Stimulated activated CD4-positive, alpha-beta T cell treated with anti-CD3 and anti-CD28 coated beads, Interleukin-12 subunit alpha, Interleukin-12 subunit beta, amount 100 ng/mL, for 24 hours (primary cell): ENCODE results near the gene POLRMT.
"Not testable (repeated sequence)": the region's sequence is repeated elsewhere in the genome, so short reads cannot be mapped to it uniquely, and the experiment has no call there.

Experiments used
- DNase-seq, 2 experiments: peaks; one replicate each; pipeline ENCODE4 v3.0.0-alpha.2; 2020; ENCODE audit warnings: low read depth in 2 of 2

The POLRMT gene

DNA sequence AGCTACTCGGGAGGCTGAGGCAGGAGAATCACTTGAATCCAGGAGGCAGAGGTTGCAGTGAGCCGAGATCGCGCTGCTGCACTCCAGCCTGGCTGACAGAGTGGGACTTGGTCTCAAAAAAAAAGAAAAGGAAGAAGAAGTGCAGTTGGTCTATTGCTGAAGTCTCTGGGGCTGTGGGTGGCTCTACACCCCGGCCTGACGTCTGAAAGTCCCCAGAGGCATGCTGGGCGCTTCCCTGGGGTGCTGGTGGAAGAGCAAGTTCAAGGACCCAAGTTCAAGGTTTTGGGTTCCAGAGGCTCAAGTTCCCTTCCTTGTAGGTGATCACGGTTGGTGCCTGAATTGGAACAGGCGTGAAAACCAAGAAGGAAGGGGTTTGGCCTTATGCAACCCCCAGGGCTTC lies 39.8 kb downstream of the POLRMT start:
- no peak for DNase-seq

DNA sequence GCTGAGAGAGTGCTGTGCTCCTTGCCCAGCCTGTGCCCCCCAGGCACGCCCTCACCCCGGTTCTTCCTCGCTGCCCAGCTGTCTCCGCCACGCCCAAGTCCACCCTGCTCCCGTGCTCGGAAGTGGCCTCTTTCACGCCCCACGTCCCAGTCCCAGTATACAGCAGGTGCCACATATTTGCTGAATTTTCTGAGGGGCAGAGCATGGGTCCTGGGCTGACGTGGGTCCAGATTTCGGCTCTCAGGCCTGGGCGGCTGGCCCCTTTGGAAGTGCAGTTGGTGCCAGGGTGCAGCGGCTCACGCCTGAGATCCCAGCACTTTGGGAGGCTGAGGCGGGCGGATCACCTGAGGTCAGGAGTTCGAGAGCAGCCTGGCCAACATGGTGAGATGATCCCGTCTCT lies 40.3 kb downstream of the POLRMT start:
- no peak for DNase-seq

DNA sequence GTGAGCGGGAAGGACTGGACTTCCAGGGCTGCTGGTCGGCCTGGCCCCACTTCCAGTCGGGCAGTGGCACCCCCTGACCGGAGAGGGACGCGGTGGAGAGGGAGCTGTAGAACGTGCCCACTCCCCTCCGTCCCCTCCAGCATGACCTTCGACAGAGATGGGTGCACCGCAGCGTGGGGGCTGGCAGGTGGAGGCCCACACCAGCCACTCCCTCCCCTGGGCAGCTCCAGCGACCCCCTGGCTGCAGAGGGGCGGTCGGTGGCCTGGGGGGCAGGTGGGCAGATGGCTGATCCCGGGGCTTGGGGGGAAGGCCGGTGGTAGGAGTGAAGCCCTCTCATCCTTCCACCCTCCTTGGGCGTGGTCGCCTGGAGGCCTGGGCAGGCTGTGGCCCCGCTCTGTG lies 41.2 kb downstream of the POLRMT start:
- DNase-seq, result no peak

DNA sequence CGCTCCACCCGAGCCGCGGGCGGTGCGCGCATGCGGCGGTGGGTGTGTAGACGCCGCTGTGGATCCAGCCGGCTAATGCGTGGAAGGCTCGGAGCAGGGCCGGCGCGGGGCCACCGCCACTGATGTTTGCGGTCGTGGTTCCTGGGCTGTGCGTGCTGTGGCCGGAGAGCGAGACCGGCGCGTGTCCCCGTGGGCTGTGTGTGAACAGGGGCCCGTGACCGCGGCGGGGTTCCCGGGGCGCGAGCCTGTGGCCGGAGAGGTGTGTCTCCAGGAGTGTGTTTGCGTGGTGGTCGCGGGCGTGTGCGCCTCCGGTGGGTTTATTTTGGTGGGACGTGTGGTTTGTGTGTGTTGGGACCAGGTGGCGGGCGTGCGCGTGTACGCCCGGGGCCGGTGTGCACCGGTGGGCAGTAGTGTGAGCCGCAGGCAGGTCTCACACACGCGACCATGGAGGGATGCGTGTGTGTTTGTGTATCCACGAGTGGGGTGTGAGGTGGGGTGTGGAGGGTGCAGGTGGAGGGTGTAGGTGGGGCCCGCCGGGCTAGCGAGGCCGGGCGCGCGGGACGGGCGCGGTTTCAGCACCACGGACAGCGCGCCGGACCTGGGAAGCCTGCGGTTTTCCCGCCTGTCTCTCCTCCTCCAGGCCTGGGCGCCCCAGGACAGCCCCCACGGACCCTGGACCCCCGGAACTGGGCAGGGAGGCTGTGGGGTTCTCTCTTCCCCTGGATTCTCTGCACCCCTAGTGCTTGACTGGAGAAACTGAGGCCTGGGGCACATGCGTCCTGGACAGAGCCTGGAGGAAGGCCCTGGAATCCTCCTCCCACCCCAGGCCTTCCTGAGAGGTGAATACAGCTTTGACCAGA lies 42.0 kb downstream of the POLRMT start:
- DNase-seq, result no peak

DNA sequence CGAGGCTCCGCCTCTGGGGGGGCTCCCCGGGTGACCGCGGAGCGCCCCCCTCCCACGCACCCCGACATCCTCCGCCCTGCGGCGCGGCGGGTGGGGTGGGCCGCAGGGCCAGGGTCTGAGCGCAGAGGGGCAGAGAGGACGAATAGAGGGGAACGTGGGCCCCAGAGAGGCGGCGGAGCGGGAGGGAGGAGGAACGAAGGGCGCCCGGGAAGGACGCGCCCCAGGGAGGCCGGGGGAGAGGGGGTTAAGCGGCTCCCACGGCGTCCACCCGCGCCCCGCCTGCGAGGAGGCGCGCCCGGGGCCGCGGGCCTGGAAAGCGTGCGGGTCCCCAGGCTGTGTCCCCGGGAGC lies 42.6 kb downstream of the POLRMT start:
- DNase-seq, result no peak

DNA sequence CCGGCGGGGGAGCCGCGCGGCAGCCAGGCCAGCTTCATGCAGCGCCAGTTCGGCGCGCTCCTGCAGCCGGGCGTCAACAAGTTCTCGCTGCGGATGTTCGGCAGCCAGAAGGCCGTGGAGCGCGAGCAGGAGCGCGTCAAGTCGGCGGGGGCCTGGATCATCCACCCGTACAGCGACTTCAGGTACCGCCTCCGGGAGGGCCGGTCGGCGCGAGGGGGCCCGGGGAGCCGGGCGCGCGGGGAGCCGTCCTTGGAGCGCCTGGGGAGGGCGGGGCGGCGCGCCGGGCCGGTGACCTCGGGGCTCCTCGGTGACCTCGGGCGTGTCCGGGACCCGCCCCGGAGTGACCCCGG lies 43.0 kb downstream of the POLRMT start:
- no peak for DNase-seq

DNA sequence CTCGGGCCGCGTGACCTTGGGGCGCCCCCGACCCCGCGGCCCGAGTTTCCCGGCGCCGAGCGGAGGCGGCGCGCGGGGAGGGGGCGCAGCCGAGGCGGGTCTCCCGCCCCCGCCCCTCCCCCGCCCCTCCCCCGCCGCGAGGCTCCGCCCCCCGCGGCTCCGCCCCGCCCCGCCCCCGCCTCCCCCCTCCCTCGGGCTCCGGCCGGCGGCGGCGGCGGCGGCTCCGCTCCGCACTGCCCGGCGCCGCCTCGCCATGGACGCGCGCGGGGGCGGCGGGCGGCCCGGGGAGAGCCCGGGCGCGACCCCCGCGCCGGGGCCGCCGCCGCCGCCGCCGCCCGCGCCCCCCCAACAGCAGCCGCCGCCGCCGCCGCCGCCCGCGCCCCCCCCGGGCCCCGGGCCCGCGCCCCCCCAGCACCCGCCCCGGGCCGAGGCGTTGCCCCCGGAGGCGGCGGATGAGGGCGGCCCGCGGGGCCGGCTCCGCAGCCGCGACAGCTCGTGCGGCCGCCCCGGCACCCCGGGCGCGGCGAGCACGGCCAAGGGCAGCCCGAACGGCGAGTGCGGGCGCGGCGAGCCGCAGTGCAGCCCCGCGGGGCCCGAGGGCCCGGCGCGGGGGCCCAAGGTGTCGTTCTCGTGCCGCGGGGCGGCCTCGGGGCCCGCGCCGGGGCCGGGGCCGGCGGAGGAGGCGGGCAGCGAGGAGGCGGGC lies 43.5 kb downstream of the POLRMT start, which contains the start of gene HCN2:
Gene HCN2, plus strand, starts transcription at position 189 of the 703 bp plus-strand sequence. Its CDS starts 65 bp downstream, at position 254.
- DNase-seq, result no peak

DNA sequence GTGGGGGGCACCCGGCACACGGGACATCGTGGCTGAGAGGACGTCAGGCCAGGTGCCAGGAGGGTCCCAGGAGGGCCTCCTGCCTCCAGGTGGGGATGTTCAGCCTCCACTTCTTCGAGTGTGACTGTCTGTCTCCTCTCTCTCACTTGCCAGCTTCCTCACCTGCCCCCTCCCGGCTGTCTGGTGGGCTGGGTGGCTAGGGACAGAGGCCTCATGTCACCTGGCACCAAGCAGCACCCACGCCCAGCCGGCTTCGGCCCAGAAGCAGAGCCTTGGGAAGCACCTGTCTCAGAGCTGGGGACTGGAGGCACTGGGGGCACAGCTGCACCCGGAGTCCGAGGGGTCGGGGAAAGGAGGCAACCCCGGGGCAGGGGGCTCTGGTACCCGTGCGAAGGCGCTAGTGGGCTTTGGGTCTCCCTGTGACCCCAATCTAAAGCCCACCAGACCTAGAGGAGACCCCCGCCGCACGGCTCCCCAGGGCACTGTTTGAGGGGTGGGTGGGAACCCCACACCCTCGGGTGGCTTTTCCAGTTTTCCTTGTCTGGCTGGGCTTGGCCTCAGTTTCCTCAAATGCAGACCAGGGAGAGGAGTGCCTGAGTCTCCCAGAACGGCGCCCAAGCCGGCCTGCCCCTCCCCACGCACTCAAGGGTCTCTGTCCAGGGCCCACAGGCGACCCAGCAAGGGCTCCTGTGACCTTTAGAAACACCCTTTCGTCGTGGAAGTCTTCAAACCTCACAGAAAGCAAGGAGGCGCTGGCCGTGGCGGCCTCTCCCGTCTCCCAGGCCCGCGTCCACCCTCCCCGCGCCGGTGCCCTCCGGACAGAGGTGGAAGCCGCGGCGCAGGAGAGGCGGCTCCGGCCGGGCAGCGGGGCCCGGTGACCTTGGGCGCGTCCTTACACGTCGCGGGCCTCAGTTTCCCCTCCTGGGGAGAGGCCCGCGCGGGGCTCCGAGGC lies 44.3 kb downstream of the POLRMT start:
- DNase-seq, result no peak

DNA sequence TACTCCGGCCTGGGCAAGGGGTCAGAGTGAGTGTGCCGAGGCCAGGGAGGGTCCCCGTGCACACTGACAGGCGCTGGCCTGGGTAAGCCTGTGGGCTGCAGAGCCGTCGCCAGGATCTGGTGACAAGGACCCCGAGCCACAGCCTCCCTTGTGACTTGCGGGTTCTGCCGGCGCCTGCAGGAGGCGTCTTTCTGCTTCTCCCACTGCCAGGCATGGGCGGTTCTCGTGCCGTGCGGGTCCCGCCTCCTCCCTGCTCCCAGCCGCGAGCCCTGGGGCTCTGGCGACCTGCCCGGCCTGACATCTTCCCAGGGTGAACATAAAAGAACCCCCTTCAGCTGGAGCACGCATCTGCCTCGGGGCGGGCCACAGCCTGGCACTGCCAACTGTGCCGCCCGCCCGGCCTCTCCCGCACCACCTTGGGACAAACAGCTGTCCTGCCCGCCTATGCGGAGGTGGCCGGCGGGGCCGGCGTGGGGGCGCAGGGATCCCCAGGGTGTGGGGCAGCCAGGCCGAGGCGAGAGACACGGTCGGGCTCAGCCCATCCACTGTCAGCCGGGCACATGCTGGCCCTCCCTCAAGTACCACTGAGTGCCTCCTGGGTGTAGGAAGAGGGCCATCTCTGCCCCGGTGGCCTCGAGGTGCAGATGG lies 45.1 kb downstream of the POLRMT start:
- DNase-seq, result peak; percentile 43 to 68

DNA sequence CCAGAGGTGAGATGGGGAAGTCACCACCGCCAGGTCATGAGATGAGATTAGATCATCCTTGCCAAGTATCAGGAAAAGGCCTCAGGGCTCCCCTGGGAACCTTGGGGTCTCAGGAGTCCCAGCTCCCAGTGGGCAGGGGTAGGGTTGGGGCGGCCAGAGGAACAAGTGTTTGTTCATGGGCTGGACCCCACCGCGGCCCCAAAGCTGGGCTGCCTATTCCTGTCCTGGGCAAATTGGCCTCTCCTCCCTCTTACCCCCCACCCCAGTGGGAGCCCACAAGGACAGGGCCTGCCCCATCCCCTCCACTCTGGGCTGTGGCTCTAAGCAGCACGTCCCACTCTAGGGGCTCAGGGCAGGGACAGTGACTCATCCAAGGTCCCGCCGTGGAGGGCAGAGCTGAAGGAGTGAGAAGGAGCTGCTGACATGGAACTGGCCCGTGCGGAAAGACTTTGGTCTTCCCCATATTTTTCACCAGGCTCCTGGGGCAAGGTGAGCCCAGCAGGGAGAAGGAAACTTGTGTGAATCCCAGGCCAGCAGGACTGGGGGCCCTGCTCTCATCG lies 47.7 kb downstream of the POLRMT start:
- no peak for DNase-seq

DNA sequence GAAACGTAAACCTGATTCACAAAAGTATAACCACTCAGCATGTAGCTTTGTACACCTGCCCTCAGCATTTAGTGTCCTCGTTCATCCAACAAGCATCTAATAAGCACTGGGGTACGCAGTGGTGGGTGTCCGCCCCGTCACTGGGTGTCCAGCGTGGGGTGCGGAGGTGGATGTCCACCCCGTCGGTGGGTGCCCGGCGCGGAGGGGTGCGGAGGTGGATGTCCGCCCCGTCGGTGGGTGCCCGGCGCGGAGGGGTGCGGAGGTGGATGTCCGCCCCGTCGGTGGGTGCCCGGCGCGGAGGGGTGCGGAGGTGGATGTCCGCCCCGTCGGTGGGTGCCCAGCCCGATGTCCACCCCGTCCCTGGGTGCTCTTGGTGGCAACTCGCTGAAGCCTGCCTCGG lies 48.2 kb downstream of the POLRMT start:
- not testable (repeated sequence) for DNase-seq

DNA sequence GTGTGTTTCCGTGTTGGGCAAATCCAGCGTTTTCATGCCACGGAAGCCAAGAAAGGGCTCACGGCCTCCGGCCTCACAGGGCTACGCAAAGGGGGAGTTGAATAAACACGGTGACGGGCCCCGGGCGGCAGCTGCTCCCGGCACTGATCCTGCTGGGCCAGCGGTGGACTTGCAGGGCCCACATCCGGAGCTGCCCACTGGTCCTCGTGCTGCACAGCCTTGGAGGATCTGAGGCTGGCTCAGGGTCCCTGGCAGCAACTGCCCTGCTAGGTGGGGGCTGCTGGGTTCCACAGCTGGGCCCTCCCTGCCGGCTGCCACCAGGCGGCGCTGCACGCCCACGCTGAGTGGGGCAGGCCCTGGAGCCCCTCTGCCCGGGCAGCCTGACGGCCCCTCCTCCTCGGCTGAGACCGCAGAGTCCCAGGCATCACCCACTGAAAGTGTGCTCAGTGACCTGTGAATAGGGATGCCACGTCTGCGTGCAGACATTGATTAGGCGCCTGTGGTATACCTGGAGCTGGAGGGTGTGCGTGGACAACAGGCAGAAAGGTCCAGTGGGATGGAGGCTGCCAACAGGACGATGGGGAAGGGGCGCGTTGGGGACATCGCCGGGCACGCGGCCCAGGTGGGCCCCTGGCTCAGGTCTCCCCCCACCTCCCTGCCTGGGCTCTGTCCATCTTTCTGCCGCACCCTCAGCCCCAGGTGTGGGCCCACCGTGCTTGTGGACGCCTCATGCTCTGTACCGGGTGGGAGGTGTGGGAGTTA lies 48.9 kb downstream of the POLRMT start:
- DNase-seq, result no peak

DNA sequence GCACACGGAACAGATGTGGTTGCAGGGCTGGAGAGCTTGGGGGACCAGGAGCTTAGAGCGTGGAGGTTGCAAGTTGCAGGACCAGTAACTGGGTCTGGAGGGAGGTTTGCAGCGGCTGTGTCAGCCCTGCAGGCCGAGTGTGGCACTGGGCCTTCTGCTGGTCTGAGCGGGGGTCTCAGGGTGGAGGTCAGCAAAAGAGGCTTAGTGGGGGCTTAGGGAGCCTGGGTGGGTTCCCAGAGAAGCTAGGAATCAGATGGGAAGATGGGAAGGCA lies 49.4 kb downstream of the POLRMT start:
- DNase-seq, result no peak

DNA sequence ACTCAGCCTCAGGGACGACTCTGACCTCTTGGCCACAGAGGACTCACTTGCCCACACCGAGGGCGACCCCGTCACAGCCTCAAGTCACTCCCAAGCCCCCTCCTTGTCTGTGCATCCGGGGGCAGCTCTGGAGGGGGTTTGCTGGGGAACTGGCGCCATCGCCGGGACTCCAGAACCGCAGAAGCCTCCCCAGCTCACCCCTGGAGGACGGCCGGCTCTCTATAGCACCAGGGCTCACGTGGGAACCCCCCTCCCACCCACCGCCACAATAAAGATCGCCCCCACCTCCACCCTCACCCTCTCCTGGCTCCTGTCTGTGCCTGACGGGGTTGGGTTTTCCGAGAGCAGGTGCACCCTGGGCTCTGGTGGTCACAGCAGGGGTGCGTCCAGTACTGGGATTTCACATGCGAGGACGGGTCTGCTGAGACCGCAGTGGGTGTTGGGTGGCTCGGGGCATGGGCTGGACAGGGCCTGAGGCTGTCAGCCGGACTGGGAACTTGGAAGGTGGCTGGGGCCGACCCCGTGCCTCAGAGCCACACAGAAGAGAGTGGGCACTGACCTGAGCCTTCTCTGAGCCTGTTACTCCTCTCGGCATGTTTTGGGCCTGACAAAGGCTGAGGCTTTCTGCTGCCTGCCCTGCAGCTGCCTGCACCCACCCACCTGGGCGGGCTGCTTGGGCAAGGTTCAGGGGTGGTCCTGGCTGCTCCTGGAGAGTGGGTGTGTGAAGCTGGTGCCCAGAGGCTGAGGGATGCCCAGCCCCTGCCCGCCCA lies 50.0 kb downstream of the POLRMT start:
- no peak for DNase-seq

DNA sequence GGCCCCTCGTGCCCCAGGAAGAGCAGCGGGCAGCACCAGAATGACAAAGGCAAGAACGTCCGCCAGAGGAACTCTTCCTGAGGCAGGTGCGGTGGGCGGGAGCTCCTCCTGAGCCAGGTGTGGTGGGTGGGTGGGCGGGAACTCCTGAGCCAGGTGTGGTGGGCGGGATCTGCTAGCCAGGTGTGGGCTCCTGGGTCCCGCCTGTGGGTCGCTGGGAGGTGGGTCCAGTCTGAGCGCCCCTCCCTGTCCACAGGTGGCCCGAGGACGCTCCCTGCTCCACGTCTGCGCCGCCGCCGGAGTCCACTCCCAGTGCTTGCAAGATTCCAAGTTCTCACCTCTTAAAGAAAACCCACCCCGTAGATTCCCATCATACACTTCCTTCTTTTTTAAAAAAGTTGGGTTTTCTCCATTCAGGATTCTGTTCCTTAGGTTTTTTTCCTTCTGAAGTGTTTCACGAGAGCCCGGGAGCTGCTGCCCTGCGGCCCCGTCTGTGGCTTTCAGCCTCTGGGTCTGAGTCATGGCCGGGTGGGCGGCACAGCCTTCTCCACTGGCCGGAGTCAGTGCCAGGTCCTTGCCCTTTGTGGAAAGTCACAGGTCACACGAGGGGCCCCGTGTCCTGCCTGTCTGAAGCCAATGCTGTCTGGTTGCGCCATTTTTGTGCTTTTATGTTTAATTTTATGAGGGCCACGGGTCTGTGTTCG lies 50.7 kb downstream of the POLRMT start:
- DNase-seq, result no peak

DNA sequence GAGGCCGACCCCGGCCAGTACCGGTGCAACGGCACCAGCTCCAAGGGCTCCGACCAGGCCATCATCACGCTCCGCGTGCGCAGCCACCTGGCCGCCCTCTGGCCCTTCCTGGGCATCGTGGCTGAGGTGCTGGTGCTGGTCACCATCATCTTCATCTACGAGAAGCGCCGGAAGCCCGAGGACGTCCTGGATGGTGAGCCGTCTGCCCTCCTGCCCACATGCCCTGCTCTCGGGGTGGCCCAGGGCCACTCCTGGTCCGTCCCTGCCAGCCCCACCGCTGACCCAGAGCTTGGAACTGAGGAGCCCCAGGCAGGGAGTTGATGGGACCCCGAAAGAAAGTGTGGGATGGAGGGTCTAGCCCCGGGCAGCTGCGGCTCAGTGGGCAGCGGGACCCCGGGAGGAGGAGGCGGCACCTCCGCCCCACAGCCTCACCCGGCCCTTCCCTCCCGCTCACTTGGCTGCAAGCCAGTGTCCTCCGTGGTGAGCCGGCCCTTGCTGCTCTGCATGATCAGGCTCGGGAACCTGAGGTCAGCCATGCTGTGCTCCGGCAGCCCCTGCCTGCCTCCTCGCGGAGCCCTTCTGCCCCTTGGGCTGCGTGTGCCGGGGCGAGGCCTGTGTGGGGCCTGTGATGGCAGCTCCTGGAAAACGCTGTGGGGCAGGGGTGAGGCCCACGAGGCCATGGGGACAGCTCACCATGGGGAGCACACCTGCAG lies 51.8 kb downstream of the POLRMT start:
- no peak for DNase-seq

DNA sequence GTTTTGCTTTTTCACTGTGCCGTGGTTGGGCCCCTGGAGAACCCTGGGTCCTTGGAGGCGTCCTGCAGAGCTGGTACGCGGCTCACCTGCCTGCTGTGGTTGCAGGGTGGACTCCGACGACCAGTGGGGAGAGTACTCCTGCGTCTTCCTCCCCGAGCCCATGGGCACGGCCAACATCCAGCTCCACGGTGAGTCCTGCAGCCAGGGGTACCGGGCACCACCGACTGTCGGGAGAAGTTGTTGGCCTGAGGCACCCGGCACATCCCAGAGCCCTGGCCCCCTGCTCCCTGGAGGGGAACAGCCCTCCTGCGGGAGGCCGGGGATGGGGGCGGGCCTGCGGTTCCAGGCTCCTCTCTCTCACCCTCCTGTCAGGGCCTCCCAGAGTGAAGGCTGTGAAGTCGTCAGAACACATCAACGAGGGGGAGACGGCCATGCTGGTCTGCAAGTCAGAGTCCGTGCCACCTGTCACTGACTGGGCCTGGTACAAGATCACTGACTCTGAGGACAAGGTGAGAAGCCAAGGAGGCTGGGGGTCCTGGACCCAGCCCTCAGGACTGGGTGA lies 53.0 kb downstream of the POLRMT start:
- DNase-seq, result no peak

DNA sequence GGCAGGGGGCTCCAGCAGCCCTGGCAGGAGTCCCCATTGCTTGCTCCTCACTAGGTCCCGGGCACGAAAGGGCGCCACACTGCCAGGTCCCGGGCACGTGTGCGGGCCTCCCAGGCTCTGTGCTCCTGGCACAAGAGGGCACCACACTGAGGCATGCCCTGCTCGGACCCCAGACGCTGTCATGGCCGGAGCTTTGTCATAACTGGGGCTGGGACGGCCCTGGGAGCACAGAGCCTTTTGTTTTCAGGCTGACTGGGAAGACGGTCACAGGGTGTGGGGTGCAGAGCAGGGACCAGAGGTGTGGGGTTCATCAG lies 53.5 kb downstream of the POLRMT start:
- no peak for DNase-seq
